Endothelial cell of umbilical vein (primary cell): ENCODE measurements around the gene ABTB2. TPM values are rescaled to one million over a fixed set of nuclear protein-coding genes. Genes with fewer than 3 reads are reported as not detected.

ENCODE experiments used
- BruUV-seq: library from RNA; stranded (reverse); fragments of 400-500 nt; replicated peaks from 2 replicates; lab custom pipeline; 2021; lab: Mats Ljungman, UMichigan
- CTCF ChIA-PET: fragments of 300-600, 350-600 bp; sonication (Branson Sonifier 250); formaldehyde crosslinking; loops from one replicate; lab custom pipeline; 2021; ENCODE audit warnings: antibody characterized with exemption, inconsistent platforms; lab: Charles Lee
- POLR2A ChIA-PET: fragments of 300-600, 350-600 bp; sonication (Branson Sonifier 250); formaldehyde crosslinking; loops from one replicate; lab custom pipeline; 2021; ENCODE audit warnings: antibody characterized with exemption, inconsistent platforms; lab: Charles Lee
- DNase-seq: peaks from one replicate; pipeline ENCODE4 v3.0.0-alpha.2; 2011; ENCODE audit warnings: low read depth, low spot score
- FAIRE-seq: peaks from 2 replicates; lab custom pipeline; 2011; peaks lifted over from hg19 to GRCh38; lab: Jason Lieb, UNC
- H2AFZ ChIP-seq: 2 replicates; pipeline ENCODE4 v1.6.0; 2012; ENCODE audit warnings: low read depth, low read length, control low read depth, inconsistent platforms
- H3K27ac ChIP-seq: 2 replicates; pipeline ENCODE4 v1.5.1; 2011; ENCODE audit warnings: low read depth, mild to moderate bottlenecking, control low read depth, low read length, moderate library complexity; ENCODE audit not compliant: insufficient read depth
- H3K27me3 ChIP-seq, 2 experiments: 2 replicates each; pipeline versions ENCODE4 v1.6.0 to v1.6.1; 2011; ENCODE audit warnings: low read length in 2 of 2, mixed read lengths in 1 of 2; ENCODE audit not compliant: control insufficient read depth in 2 of 2, insufficient read depth in 2 of 2
- H3K36me3 ChIP-seq, 2 experiments: 2 replicates in 1 of 2; 3 replicates in 1 of 2; pipeline ENCODE4 v1.5.1; 2011; ENCODE audit warnings: low read length in 2 of 2, mild to moderate bottlenecking in 1 of 2, moderate library complexity in 1 of 2; ENCODE audit not compliant: control insufficient read depth in 2 of 2, insufficient read depth in 2 of 2; ENCODE audit errors: extremely low read depth in 1 of 2
- H3K4me1 ChIP-seq: 3 replicates; pipeline ENCODE4 v1.5.1; 2011; ENCODE audit warnings: mild to moderate bottlenecking, low read length; ENCODE audit not compliant: control insufficient read depth, insufficient read depth; ENCODE audit errors: extremely low read depth
- H3K4me2 ChIP-seq: 2 replicates; pipeline ENCODE4 v1.6.1; 2011; ENCODE audit warnings: low read length, control low read depth, mixed read lengths; ENCODE audit not compliant: insufficient read depth
- H3K4me3 ChIP-seq, 3 experiments: fragments of 200-600 bp in 1 of 3; sonication (generic), shearing (Covaris generic) in 1 of 3; replicated peaks in 1 of 3; 2 replicates each; pipeline ENCODE4 v1.5.1; 2011 to 2016; ENCODE audit warnings: control low read depth in 3 of 3, low read length in 3 of 3, mild to moderate bottlenecking in 2 of 3, inconsistent platforms in 1 of 3, low read depth in 1 of 3, moderate library complexity in 1 of 3; ENCODE audit not compliant: insufficient read depth in 1 of 3
- H3K79me2 ChIP-seq: 2 replicates; pipeline ENCODE4 v1.6.0; 2012; ENCODE audit warnings: low read length, inconsistent platforms; ENCODE audit not compliant: control insufficient read depth, insufficient read depth
- H3K9ac ChIP-seq: replicated peaks from 2 replicates; pipeline ENCODE3; 2011; ENCODE audit warnings: low read length, control low read depth; ENCODE audit not compliant: insufficient read depth; ENCODE audit errors: extremely low read depth
- H3K9me1 ChIP-seq: replicated peaks from 3 replicates; pipeline ENCODE4 v1.6.0; 2011; ENCODE audit warnings: mild to moderate bottlenecking, low read length; ENCODE audit not compliant: control insufficient read depth, insufficient read depth; ENCODE audit errors: extremely low read depth
- H3K9me3 ChIP-seq: replicated peaks from 2 replicates; pipeline ENCODE4 v1.5.1; 2012; ENCODE audit warnings: low read length, inconsistent platforms; ENCODE audit not compliant: control insufficient read depth, insufficient read depth
- H4K20me1 ChIP-seq: replicated peaks from 2 replicates; pipeline ENCODE3; 2011; ENCODE audit warnings: mild to moderate bottlenecking, low read length; ENCODE audit not compliant: control insufficient read depth, insufficient read depth; ENCODE audit errors: extremely low read depth
- EZH2 ChIP-seq: IDR thresholded peaks from 2 replicates; pipeline ENCODE4 v1.6.1; 2012; ENCODE audit warnings: borderline replicate concordance, low read depth, mild to moderate bottlenecking, moderate library complexity, low read length, inconsistent platforms; ENCODE audit not compliant: severe bottlenecking
- JUN ChIP-seq: IDR thresholded peaks from 2 replicates; pipeline ENCODE4 v1.6.1; 2011; ENCODE audit warnings: borderline replicate concordance, low read depth; ENCODE audit not compliant: insufficient read length, insufficient read depth
- POLR2A ChIP-seq: IDR thresholded peaks from 2 replicates; pipeline ENCODE4 v1.6.1; 2012; ENCODE audit warnings: low read depth, mild to moderate bottlenecking, control low read depth, low read length
- POLR2AphosphoS5 ChIP-seq: IDR thresholded peaks from 2 replicates; pipeline ENCODE4 v1.6.1; 2012; ENCODE audit warnings: low read depth, mild to moderate bottlenecking, control low read depth, low read length, moderate library complexity; ENCODE audit not compliant: insufficient read depth
- dilution Hi-C: fragments of 300-500 bp; cut with MboI; formaldehyde crosslinking; loops from one replicate; pipeline ENCODE4 v1.15.0; 2019; ENCODE audit warnings: low sequenced_read_pairs; ENCODE audit not compliant: extremely low pct_ligation_motif_present
- intact Hi-C: fragments of 100-400 bp; cut with micrococcal nuclease; formaldehyde crosslinking; loops from one replicate; pipeline ENCODE4 v1.10.0; 2022
- polyA plus RNA-seq, 4 experiments: library from polyadenylated mRNA; depleted of rRNA in 3 of 4; stranded (reverse) in 3 of 4; unstranded in 1 of 4; fragments of >200 nt; gene quantifications; 2 replicates each; pipeline versions ENCODE4 v1.2.1 to v1.2.3, GENCODE V29; 2011 to 2012; ENCODE audit warnings: missing spikeins in 1 of 4
- total RNA-seq: library from RNA; stranded (reverse); gene quantifications from 2 replicates; pipeline ENCODE4 v1.2.3, GENCODE V29; 2021
- TF ChIP-seq, protein P1 (sequence below), 2 donors: IDR thresholded peaks; 1 replicate in 1 of 2; 2 replicates in 1 of 2; pipeline ENCODE4 v1.5.1; 2011; ENCODE audit warnings: low read length in 2 of 2, mild to moderate bottlenecking in 2 of 2, moderate library complexity in 2 of 2, control low read depth in 1 of 2, inconsistent platforms in 1 of 2, low read depth in 1 of 2; ENCODE audit not compliant: insufficient read depth in 1 of 2; ENCODE audit errors: extremely low read depth in 1 of 2
- TF ChIP-seq, protein P2 (sequence below): IDR thresholded peaks from 2 replicates; pipeline ENCODE4 v1.6.1; 2011; ENCODE audit not compliant: insufficient read depth, insufficient read length

The ABTB2 gene
- total and polyA plus RNA-seq, 2 donors (not counting 3 experiments of a cell fraction or from before 2014, with no cell fraction given): 0.11 to 0.14 TPM

DNA sequence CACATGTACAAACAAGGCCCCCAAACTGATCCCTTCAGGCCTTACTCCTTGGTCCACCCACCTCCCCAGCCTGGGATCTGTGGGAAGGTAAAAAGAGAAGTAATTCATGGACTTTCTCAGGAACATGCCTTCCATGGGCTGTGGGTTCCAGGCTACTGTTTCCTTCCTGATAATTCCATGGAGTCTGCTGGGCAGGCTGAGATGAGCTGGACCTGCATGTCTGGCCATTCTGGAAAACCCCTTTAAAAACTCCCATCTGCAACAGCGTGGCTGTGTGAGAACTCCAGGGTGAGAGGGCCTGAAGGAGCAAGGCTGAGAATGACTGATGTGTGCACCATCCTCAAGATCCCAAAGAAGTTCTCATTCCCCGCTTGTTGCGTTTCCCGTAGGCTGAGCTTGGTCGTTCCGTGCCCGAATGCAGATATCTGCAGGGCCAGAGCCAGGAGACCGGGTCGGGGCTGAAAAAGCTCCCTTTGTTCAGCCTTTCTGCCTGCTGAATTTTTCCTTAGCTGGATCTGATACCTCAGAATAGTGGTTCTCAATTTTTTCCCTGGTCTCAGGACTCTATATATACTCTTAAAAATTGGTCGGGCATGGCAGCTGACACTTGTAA is 179.5 kb downstream of the ABTB2 start:
- dilution Hi-C loops: no loop called here
- no peaks in the 10 kb centered on the region for H4K20me1 ChIP-seq
- intact Hi-C loops: no loop called here
- no peaks in the 10 kb centered on the region for H3K79me2 ChIP-seq
- no peaks in the 10 kb centered on the region for H3K36me3 ChIP-seq
- H3K27me3 ChIP-seq: peaks cover 3 to 5% of the 10 kb centered on the region in 2 experiments
- DNase-seq: no peak
- ChIA-PET CTCF (interaction anchor here (0.5 to 2.2 kb wide), 4 partner anchors 29 to 313 kb away, joined by 3 to 8 read pairs (median 4); partner anchors contain the start of gene ABTB2), POLR2A (no interaction called here)
- H3K4me2 ChIP-seq: no peak overlapping the region
- H3K9me1 ChIP-seq: no peaks in the 10 kb centered on the region
- H3K9ac ChIP-seq: no peak overlapping the region
- BruUV-seq: no TSS peak
- no peaks in the 10 kb centered on the region for H3K4me1 ChIP-seq
- no peak for TF ChIP-seq EZH2
- no peak for TF ChIP-seq POLR2AphosphoS5
- TF ChIP-seq, protein P1, sequence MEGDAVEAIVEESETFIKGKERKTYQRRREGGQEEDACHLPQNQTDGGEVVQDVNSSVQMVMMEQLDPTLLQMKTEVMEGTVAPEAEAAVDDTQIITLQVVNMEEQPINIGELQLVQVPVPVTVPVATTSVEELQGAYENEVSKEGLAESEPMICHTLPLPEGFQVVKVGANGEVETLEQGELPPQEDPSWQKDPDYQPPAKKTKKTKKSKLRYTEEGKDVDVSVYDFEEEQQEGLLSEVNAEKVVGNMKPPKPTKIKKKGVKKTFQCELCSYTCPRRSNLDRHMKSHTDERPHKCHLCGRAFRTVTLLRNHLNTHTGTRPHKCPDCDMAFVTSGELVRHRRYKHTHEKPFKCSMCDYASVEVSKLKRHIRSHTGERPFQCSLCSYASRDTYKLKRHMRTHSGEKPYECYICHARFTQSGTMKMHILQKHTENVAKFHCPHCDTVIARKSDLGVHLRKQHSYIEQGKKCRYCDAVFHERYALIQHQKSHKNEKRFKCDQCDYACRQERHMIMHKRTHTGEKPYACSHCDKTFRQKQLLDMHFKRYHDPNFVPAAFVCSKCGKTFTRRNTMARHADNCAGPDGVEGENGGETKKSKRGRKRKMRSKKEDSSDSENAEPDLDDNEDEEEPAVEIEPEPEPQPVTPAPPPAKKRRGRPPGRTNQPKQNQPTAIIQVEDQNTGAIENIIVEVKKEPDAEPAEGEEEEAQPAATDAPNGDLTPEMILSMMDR (IDR thresholded peaks at IDR 0.05; ENCODE audit: extremely low read depth in 1 of 2, insufficient read depth in 1 of 2, low read depth in 1 of 2, low read length in 2 of 2): no peak
- no peak for TF ChIP-seq JUN
- TF ChIP-seq POLR2A: no peak
- TF ChIP-seq, protein P2, sequence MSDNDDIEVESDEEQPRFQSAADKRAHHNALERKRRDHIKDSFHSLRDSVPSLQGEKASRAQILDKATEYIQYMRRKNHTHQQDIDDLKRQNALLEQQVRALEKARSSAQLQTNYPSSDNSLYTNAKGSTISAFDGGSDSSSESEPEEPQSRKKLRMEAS: no peak
- H3K27ac ChIP-seq: no peak overlapping the region
- no peak overlapping the region for H2AFZ ChIP-seq
- no peaks in the 10 kb centered on the region for H3K9me3 ChIP-seq
- H3K4me3 ChIP-seq: no peak overlapping the region
- no peak for FAIRE-seq
